Heart left ventricle (tissue), 16 donors: ENCODE data around the gene DPH2. TPM values are rescaled to one million over a fixed set of nuclear protein-coding genes. Genes with fewer than 3 reads are reported as not detected.

Experiments
- ATAC-seq, 4 donors: fragments of 200-7000 bp; cut with Tn5 transposase; one replicate each; pipeline ENCODE4 v1.9.1; 2020 to 2022; ENCODE audit warnings: moderate library complexity in 4 of 4, mild to moderate bottlenecking in 3 of 4, moderate number of reproducible peaks in 1 of 4
- DNase-seq, 5 donors: peaks; one replicate each; pipeline ENCODE4 v3.0.0-alpha.2; 2020
- H3K27ac ChIP-seq, 12 donors: fragments of 200-600 bp; sonication (generic) in 4 of 12; one replicate each; pipeline versions ENCODE4 v1.5.0 to v1.8.0; 2016 to 2022; ENCODE audit warnings: mild to moderate bottlenecking in 2 of 12
- H3K27me3 ChIP-seq, 9 donors: fragments of 200-600 bp; sonication (generic) in 2 of 9; one replicate each; pipeline versions ENCODE4 v1.5.1 to v1.8.0; 2016 to 2022; ENCODE audit warnings: mild to moderate bottlenecking in 3 of 9
- H3K36me3 ChIP-seq, 9 donors: fragments of 200-600 bp; sonication (generic) in 2 of 9; one replicate each; pipeline versions ENCODE4 v1.5.0 to v1.8.0; 2018 to 2022; ENCODE audit warnings: mild to moderate bottlenecking in 2 of 9
- H3K4me1 ChIP-seq, 12 donors: fragments of 200-600 bp; sonication (generic) in 4 of 12; one replicate each; pipeline versions ENCODE4 v1.5.0 to v1.8.0; 2016 to 2022; ENCODE audit warnings: mild to moderate bottlenecking in 3 of 12
- H3K4me3 ChIP-seq, 12 donors: fragments of 200-600 bp; sonication (generic) in 4 of 12; one replicate each; pipeline versions ENCODE4 v1.5.0 to v1.8.0; 2017 to 2022; ENCODE audit warnings: mild to moderate bottlenecking in 9 of 12, moderate library complexity in 4 of 12
- H3K9me3 ChIP-seq, 12 donors: fragments of 200-600 bp; sonication (generic) in 4 of 12; one replicate each; pipeline versions ENCODE4 v1.5.0 to v1.8.0; 2016 to 2022; ENCODE audit warnings: mild to moderate bottlenecking in 1 of 12
- POLR2A ChIP-seq, 2 donors: fragments of 450-650 bp; IDR thresholded peaks; one replicate each; pipeline ENCODE4 v1.6.1; 2017; ENCODE audit warnings: antibody characterized with exemption in 2 of 2, mild to moderate bottlenecking in 2 of 2, moderate library complexity in 2 of 2
- WGBS, 4 donors: extraction: QIAGEN DNeasy Blood & Tissue Kit in 2 of 4; methylation state at CpG; one replicate each; pipeline versions ENCODE4 v1.1.5 to v1.1.7; 2013 to 2018; 5-methylcytosine and 5-hydroxymethylcytosine counted together
- intact Hi-C, 10 donors: fragments of 100-400 bp; cut with DNase I; formaldehyde crosslinking; loops; one replicate each; pipeline versions ENCODE4 v1.11.1 to v1.14.2; 2022
- polyA plus RNA-seq, 2 donors: library from polyadenylated mRNA; stranded (reverse); fragments of 200-250 nt; gene quantifications; one replicate each; pipeline ENCODE4 v1.2.3, GENCODE V29; 2013
- total RNA-seq, 9 donors: library from RNA; depleted of rRNA in 2 of 9; stranded (reverse); fragments of >200 nt in 2 of 9; fragmentation: NEBNext Ultra II Directional in 3 of 9; extraction: Animal tissue kit (Norgen Biotek cat#: 25700) in 3 of 9; gene quantifications; one replicate each; pipeline versions ENCODE4 v1.1.0 to v1.2.4, GENCODE V29; 2016 to 2023
- TF ChIP-seq, protein P1 (sequence below), 12 donors: fragments of 200-600 bp; sonication (generic) in 4 of 12; IDR thresholded peaks; one replicate each; pipeline versions ENCODE4 v1.5.0 to v1.8.0; 2018 to 2022; ENCODE audit warnings: antibody characterized with exemption in 12 of 12, mild to moderate bottlenecking in 5 of 12
- donor health status: ischemic (EF 13 %, LVEDD 7.1; RV severe dilation, severe dysfunction).
- donor health status: healthy with polysubstance abuse.
- donor health status: DM: no; HTN: yes; CAD: no.
- donor health status: DM: no; HTN: no; CAD: no.
- donor health status: ischemic (EF 25% LVEDD 6.9; RV normal size, moderate dysfunction).
- donor health status: ischemic (EF 25% LVEDD 5.7; RV mildly dilated, moderate dysfunction).
- donor health status: healthy.
- donor health status: DM: yes; HTN: yes; CAD: no.
- donor health status: ischemic (EF 35%, LVEDD 5.7; RV mildly dilated, moderate dysfunction).
- donor health status: nonischemic (EF 11% LVEDD 7.7; RV severe dilation, severe dysfunction).
- donor health status: DM: yes; HTN: yes; CAD: no.
- donor health status: PGD.
- donor health status: ischemic (EF 29% LVEDD 5.4; RV normal size, mild dysfunction).
- donor health status: nonischemic (EF 23%, LVEDD 6.1; RV moderate dilation, normal function).

Gene DPH2
- total and polyA plus RNA-seq, 11 donors = 8.0 to 65.6 (median 14.7) TPM

DNA sequence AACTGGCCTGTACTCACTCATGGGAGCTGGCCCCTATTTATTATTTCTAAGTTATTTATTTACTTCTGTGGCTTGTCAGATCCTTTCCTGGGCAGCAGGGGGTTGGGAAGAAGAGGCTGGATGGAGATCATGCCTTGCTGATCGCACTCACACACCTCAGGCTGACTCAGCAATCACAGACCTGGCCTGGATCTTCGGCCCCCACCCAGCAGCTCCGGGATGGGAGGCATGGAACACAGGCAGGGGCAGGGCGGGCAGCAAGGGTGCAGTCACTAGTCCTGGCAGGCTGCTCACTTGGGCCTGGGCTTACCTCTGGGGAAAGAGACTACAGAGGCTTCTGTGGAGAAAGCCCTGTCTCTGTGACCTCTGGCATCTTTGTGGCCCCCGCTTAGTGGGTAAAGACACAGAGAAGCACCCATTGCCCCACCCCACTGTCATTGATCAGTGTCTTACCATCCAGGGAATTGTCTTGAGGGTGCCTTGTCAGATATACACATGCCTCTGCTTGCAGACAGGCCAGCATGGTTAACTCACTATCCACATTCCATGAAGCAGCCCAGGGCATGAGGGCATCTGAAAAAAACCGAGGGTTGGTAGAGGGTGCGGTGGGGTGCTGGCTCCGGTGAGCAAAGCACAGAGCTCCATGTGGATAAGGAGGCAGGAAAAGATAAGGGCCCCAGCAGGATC, 32.5 kb upstream of the DPH2 start:
- Histone ChIP-seq H3K4me3 (no peak overlapping the region), H3K9me3 (no peaks in the 10 kb centered on the region), H3K36me3 (no peaks in the 10 kb centered on the region), H3K27ac (no peak overlapping the region), H3K4me1 (peaks cover 3 to 32% (median 19%) of the 10 kb centered on the region in 12 donors), H3K27me3 (peaks cover 3 to 23% (median 9%) of the 10 kb centered on the region in 9 donors)
- no peak for DNase-seq
- 91 to 95% (median 94%) methylated on average over 7 to 8 of the region's 8 CpGs for WGBS, 4 donors
- ATAC-seq = no peak
- TF ChIP-seq, protein P1, sequence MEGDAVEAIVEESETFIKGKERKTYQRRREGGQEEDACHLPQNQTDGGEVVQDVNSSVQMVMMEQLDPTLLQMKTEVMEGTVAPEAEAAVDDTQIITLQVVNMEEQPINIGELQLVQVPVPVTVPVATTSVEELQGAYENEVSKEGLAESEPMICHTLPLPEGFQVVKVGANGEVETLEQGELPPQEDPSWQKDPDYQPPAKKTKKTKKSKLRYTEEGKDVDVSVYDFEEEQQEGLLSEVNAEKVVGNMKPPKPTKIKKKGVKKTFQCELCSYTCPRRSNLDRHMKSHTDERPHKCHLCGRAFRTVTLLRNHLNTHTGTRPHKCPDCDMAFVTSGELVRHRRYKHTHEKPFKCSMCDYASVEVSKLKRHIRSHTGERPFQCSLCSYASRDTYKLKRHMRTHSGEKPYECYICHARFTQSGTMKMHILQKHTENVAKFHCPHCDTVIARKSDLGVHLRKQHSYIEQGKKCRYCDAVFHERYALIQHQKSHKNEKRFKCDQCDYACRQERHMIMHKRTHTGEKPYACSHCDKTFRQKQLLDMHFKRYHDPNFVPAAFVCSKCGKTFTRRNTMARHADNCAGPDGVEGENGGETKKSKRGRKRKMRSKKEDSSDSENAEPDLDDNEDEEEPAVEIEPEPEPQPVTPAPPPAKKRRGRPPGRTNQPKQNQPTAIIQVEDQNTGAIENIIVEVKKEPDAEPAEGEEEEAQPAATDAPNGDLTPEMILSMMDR (IDR thresholded peaks at IDR 0.05) = no peak
- TF ChIP-seq POLR2A (IDR thresholded peaks at IDR 0.05) = no peak
- intact Hi-C loops = loop anchor here in 4 of 10 donors (5.0 to 10.0 kb wide), 3 partner anchors 107 to 413 kb away; partner anchors contain the start of gene PTPRF (in 1 of the 4)

DNA sequence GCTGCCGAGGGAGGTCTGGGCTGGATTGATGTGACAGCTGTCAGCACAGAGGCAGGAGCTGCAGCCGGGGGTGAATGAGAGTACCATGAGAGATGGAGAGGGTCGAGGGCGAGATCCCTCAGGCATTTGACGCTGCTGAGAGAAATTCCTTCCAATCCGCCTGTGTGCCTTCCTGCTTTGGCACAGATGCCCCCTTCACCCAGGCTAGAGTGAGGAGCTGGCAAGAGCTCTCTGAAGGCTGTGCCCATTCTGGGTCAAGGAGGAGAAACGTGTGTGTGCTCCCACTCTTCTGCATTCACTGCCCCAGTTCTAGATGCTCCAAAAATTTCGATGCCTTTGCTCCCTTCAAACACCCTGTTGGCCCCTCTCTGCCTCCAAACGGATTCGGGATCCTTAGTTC, 31.4 kb upstream of the DPH2 start:
- peak in 1 of 5 donors; percentile 13 for DNase-seq
- H3K4me3 ChIP-seq = no peak overlapping the region

DNA sequence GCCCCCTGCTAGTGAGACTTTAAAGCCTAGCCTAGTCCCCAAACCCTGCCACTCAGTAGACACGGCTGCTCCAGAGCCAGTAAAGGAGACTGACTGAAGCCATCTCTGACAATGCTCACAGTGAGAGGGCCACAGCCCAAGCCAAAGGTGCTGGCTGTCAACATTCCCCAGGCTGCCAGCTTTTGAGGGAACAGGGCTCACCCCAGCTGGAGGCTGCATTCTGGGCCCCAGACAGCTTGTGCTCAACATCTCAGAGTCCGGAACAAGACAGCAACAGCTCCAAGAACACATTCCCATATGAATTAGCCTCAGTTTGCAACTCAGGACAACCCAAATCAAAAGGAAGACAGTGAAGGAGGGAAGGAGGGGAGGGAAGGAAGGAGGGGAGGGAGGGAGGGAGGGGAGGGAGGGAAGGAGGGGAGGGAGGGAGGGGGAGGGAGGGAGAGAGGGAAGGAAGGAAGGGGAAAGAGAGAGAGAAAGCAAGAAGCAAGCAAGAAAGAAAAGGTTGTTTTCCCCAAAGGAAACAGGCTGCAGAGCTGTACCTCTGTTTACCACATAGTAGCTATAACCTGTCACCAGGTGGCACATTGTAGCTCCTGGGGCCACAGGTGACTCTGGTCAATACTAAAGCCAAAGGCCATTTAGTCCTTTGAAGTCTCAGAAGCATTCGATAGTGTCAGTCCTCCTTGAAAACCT, 30.8 kb upstream of the DPH2 start:
- ATAC-seq = peak in 3 of 4 donors; percentile 40 to 54 (median 44)
- no peak for TF ChIP-seq POLR2A (IDR thresholded peaks at IDR 0.05)
- TF ChIP-seq, protein P1 (IDR thresholded peaks at IDR 0.05) = no peak
- Histone ChIP-seq H3K27me3 (peaks cover 0 to 14% (median 4%) of the 10 kb centered on the region in 9 donors), H3K4me3 (no peak overlapping the region), H3K36me3 (no peaks in the 10 kb centered on the region), H3K4me1 (peaks cover 0 to 20% (median 7%) of the 10 kb centered on the region in 12 donors), H3K9me3 (no peaks in the 10 kb centered on the region), H3K27ac (no peak overlapping the region)
- 49 to 66% (median 53%) methylated on average over 3 of the region's 3 CpGs for WGBS, 4 donors
- peak in 2 of 5 donors; percentile 48 to 68 for DNase-seq
- intact Hi-C loops = loop anchor here in 4 of 10 donors (5.0 to 10.0 kb wide), 3 partner anchors 106 to 414 kb away; partner anchors contain the start of gene PTPRF (in 1 of the 4)

More for the DNA sequence above, 31.4 kb upstream of the DPH2 start:
- WGBS, 4 donors = 71 to 86% (median 79%) methylated on average over 9 to 10 of the region's 10 CpGs
- peaks cover 3 to 20% (median 9%) of the 10 kb centered on the region in 9 donors for H3K27me3 ChIP-seq
- no peaks in the 10 kb centered on the region for H3K9me3 ChIP-seq
- TF ChIP-seq, protein P1 (IDR thresholded peaks at IDR 0.05) = no peak
- no peak for TF ChIP-seq POLR2A (IDR thresholded peaks at IDR 0.05)
- no peak for ATAC-seq
- H3K27ac ChIP-seq = no peak overlapping the region
- H3K4me1 ChIP-seq = peaks cover 3 to 27% (median 13%) of the 10 kb centered on the region in 12 donors
- H3K36me3 ChIP-seq = no peaks in the 10 kb centered on the region
- intact Hi-C loops = loop anchor here in 4 of 10 donors (5.0 to 10.0 kb wide), 3 partner anchors 106 to 414 kb away; partner anchors contain the start of gene PTPRF (in 1 of the 4)

DNA sequence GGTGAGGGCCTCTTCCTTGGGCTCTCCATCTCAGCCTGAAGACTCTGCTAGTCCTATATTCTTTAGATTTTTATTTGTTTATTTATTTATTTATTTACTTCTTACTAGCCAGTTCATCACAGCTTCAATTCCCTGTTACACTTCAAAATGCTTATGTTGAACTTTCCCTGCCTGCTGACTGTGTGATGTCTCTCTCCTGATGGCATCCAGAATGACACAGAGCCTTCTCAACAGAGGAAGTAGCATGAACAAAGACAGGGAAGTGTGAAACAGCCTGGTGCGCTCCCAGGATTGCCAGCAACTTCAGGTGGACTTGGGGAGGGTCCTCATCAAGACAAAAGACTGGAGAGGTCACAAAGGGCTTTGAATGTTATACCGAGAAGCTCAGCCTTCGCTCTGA, 27.4 kb upstream of the DPH2 start:
- H3K27me3 ChIP-seq = no peaks in the 10 kb centered on the region
- no peak overlapping the region for H3K4me3 ChIP-seq
- intact Hi-C loops = no loop called here
- ATAC-seq (no peak), DNase-seq (peak in 1 of 5 donors; percentile 12)
- WGBS, 4 donors = 87 to 93% (median 89%) methylated on average over 3 of the region's 3 CpGs
- H3K27ac ChIP-seq = no peak overlapping the region
- no peak for TF ChIP-seq POLR2A (IDR thresholded peaks at IDR 0.05)
- TF ChIP-seq, protein P1 (IDR thresholded peaks at IDR 0.05) = no peak
- peaks cover 0 to 26% (median 13%) of the 10 kb centered on the region in 12 donors for H3K4me1 ChIP-seq
- H3K36me3 ChIP-seq = no peaks in the 10 kb centered on the region
- no peaks in the 10 kb centered on the region for H3K9me3 ChIP-seq
